Spleen (tissue), 11 donors: ENCODE results near the gene PRKCE. TPM values are rescaled to one million over a fixed set of nuclear protein-coding genes. Genes with fewer than 3 reads are reported as not detected.

Experiments
- DNase-seq: peaks from one replicate; pipeline ENCODE4 v3.0.0-alpha.2; 2020
- H3K27ac ChIP-seq, 8 donors: fragments of 200-600 bp; sonication (generic) in 7 of 8; 1 replicate in 4 of 8; 2 replicates in 4 of 8; pipeline versions ENCODE4 v1.5.0 to v1.8.0; 2016 to 2021; ENCODE audit warnings: inconsistent platforms in 4 of 8, mild to moderate bottlenecking in 4 of 8, moderate library complexity in 1 of 8
- H3K27me3 ChIP-seq, 7 donors: fragments of 200-600 bp; sonication (generic) in 6 of 7; replicated peaks in 1 of 7; 1 replicate in 4 of 7; 2 replicates in 3 of 7; pipeline versions ENCODE4 v1.5.0 to v1.8.0; 2016 to 2021; ENCODE audit warnings: inconsistent platforms in 3 of 7, mild to moderate bottlenecking in 1 of 7
- H3K36me3 ChIP-seq, 6 donors: fragments of 200-600 bp; sonication (generic) in 5 of 6; 1 replicate in 4 of 6; 2 replicates in 2 of 6; pipeline versions ENCODE4 v1.5.0 to v1.8.0; 2016 to 2021; ENCODE audit warnings: inconsistent platforms in 2 of 6
- H3K4me1 ChIP-seq, 6 donors: fragments of 200-600 bp; sonication (generic) in 5 of 6; 1 replicate in 3 of 6; 2 replicates in 3 of 6; pipeline versions ENCODE4 v1.5.0 to v1.8.0; 2016 to 2021; ENCODE audit warnings: inconsistent platforms in 3 of 6
- H3K4me3 ChIP-seq, 8 donors: fragments of 200-600 bp; sonication (generic) in 7 of 8; 1 replicate in 4 of 8; 2 replicates in 4 of 8; pipeline versions ENCODE4 v1.5.0 to v1.8.0; 2016 to 2021; ENCODE audit warnings: inconsistent platforms in 4 of 8, mild to moderate bottlenecking in 4 of 8, moderate library complexity in 2 of 8
- H3K9me3 ChIP-seq, 8 donors: fragments of 200-600 bp; sonication (generic) in 7 of 8; 1 replicate in 4 of 8; 2 replicates in 4 of 8; pipeline versions ENCODE4 v1.5.0 to v1.8.0; 2016 to 2021; ENCODE audit warnings: inconsistent platforms in 4 of 8
- CTCF ChIP-seq, 11 experiments: fragments of 200-600 bp in 7 of 11; fragments of 450-650 bp in 4 of 11; sonication (generic) in 4 of 11; IDR thresholded peaks in 8 of 11; conservative IDR thresholded peaks in 3 of 11; 1 replicate in 7 of 11; 2 replicates in 4 of 11; pipeline versions ENCODE4 v1.4.0 to v1.8.0; 2016 to 2021; ENCODE audit warnings: antibody characterized with exemption in 11 of 11, inconsistent platforms in 4 of 11, mild to moderate bottlenecking in 1 of 11
- POLR2A ChIP-seq, 3 donors: fragments of 450-650 bp; IDR thresholded peaks; one replicate each; pipeline ENCODE4 v1.5.1; 2017; ENCODE audit warnings: antibody characterized with exemption in 3 of 3, mild to moderate bottlenecking in 1 of 3
- POLR2AphosphoS5 ChIP-seq, 3 donors: sonication (generic); formaldehyde crosslinking; IDR thresholded peaks; one replicate each; pipeline ENCODE4 v1.5.1; 2017; ENCODE audit warnings: antibody characterized with exemption in 3 of 3
- WGBS, 5 donors: extraction: QIAGEN DNeasy Blood & Tissue Kit in 3 of 5; methylation state at CpG; one replicate each; pipeline versions ENCODE4 v1.1.5 to v1.1.7; 2013 to 2018; 5-methylcytosine and 5-hydroxymethylcytosine counted together
- intact Hi-C: fragments of 100-400 bp; cut with DNase I; formaldehyde crosslinking; loops from one replicate; pipeline ENCODE4 v1.15.0; 2023; ENCODE audit warnings: low total_unique reads
- polyA plus RNA-seq, 3 donors: library from polyadenylated mRNA; stranded (reverse); fragments of 200-250 nt; gene quantifications; one replicate each; pipeline ENCODE4 v1.2.1, GENCODE V29; 2013
- total RNA-seq, 7 donors: library from RNA; depleted of rRNA in 3 of 7; stranded (reverse); fragments of >200 nt in 3 of 7; fragmentation: NEBNext Ultra II Directional in 4 of 7; extraction: Animal tissue kit (Norgen Biotek cat#: 25700) in 4 of 7; gene quantifications; one replicate each; pipeline versions ENCODE4 v1.1.0 to v1.2.1, GENCODE V29; 2016 to 2021
- donor health status: healthy with polysubstance abuse.
- donor health status: DM: no; HTN: no; CAD: no; lungs with moderate emphysema.
- donor health status: DM: no; HTN: no; CAD: no.
- donor health status: Bipolar disorder and iron deficiency.
- donor health status: healthy.
- donor health status: DM: no; HTN: no; CAD: no.
- donor health status: DM: yes; HTN: yes; CAD: no.

Gene PRKCE
- total and polyA plus RNA-seq, 10 donors = 2.5 to 43.6 (median 18.8) TPM

GRCh38 chr2:45649462-45649857, 2.0 kb upstream of the PRKCE start:
- no peaks in the 10 kb centered on the region for H3K9me3 ChIP-seq
- no peak for DNase-seq
- H3K27ac ChIP-seq = peak overlapping the region; percentile 87 to 100 (median 98)
- TF ChIP-seq POLR2AphosphoS5 (IDR thresholded peaks at IDR 0.05) = no peak
- TF ChIP-seq CTCF (IDR thresholded peaks at IDR 0.05 in 8 of 11, conservative IDR thresholded peaks at IDR 0.05 in 3 of 11) = no peak
- no peak for TF ChIP-seq POLR2A (IDR thresholded peaks at IDR 0.05)
- 15 to 22% (median 18%) methylated on average over 10 of the region's 10 CpGs for WGBS, 5 donors
- peaks cover 13 to 53% (median 39%) of the 10 kb centered on the region in 6 donors for H3K4me1 ChIP-seq
- peak overlapping the region; percentile 60 to 86 (median 76) for H3K4me3 ChIP-seq
- peaks cover 0 to 1% (median 0%) of the 10 kb centered on the region in 6 donors for H3K36me3 ChIP-seq
- peaks cover 0 to 11% (median 0%) of the 10 kb centered on the region in 7 donors for H3K27me3 ChIP-seq
- intact Hi-C loops = no loop called here

GRCh38 chr2:45649858-45650811, 1.3 kb upstream of the PRKCE start:
- peaks cover 0 to 7% (median 0%) of the 10 kb centered on the region in 6 donors for H3K36me3 ChIP-seq
- peak overlapping the region; percentile 60 to 86 (median 76) for H3K4me3 ChIP-seq
- peak in 2 of 3 donors; percentile 78 to 81 for TF ChIP-seq POLR2AphosphoS5 (IDR thresholded peaks at IDR 0.05)
- TF ChIP-seq CTCF (IDR thresholded peaks at IDR 0.05 in 8 of 11, conservative IDR thresholded peaks at IDR 0.05 in 3 of 11) = no peak
- TF ChIP-seq POLR2A (IDR thresholded peaks at IDR 0.05) = peak in 1 of 3 donors; percentile 23
- no peaks in the 10 kb centered on the region for H3K9me3 ChIP-seq
- intact Hi-C loops = no loop called here
- H3K27me3 ChIP-seq = peaks cover 0 to 11% (median 0%) of the 10 kb centered on the region in 7 donors
- peak; percentile 93 for DNase-seq
- WGBS, 5 donors = 0 to 1% (median 1%) methylated on average over 52 to 66 of the region's 66 CpGs
- peaks cover 13 to 60% (median 43%) of the 10 kb centered on the region in 6 donors for H3K4me1 ChIP-seq
- H3K27ac ChIP-seq = peak overlapping the region; percentile 87 to 100 (median 98)

- peak; percentile 97 for DNase-seq
- Histone ChIP-seq H3K36me3 (peaks cover 0 to 7% (median 0%) of the 10 kb centered on the region in 6 donors), H3K9me3 (no peaks in the 10 kb centered on the region), H3K27me3 (peaks cover 0 to 11% (median 0%) of the 10 kb centered on the region in 7 donors), H3K4me3 (peak overlapping the region; percentile 60 to 86 (median 76)), H3K4me1 (peaks cover 13 to 66% (median 43%) of the 10 kb centered on the region in 6 donors), H3K27ac (peak overlapping the region; percentile 87 to 100 (median 98))
- intact Hi-C loops = no loop called here
- TF ChIP-seq CTCF (IDR thresholded peaks at IDR 0.05 in 8 of 11, conservative IDR thresholded peaks at IDR 0.05 in 3 of 11) = peak in 10 of 11 experiments; percentile 24 to 81 (median 64)
- peak; percentile 97 to 99 (median 99) for TF ChIP-seq POLR2AphosphoS5 (IDR thresholded peaks at IDR 0.05)
- TF ChIP-seq POLR2A (IDR thresholded peaks at IDR 0.05) = peak; percentile 60 to 96 (median 95)
- WGBS, 5 donors = 0 to 1% (median 0%) methylated on average over 23 to 79 of the region's 79 CpGs
Observed at GRCh38 chr2:45650851-45651414, 542 bp upstream of the PRKCE start.
